Ishikawa (cell line): ENCODE results near the gene MYOZ3.

Source experiments
- CEBPB ChIP-seq: IDR thresholded peaks from 2 replicates; pipeline ENCODE4 v1.6.1; 2012
- EP300 ChIP-seq: IDR thresholded peaks from 2 replicates; pipeline ENCODE4 v1.6.1; 2012; ENCODE audit warnings: borderline replicate concordance
- RAD21 ChIP-seq: IDR thresholded peaks from 2 replicates; pipeline ENCODE4 v1.6.1; 2012; ENCODE audit warnings: low read depth
- REST ChIP-seq: IDR thresholded peaks from 2 replicates; pipeline ENCODE4 v1.6.1; 2012; ENCODE audit warnings: low read depth, mild to moderate bottlenecking
- YY1 ChIP-seq: IDR thresholded peaks from 2 replicates; pipeline ENCODE4 v1.6.1; 2012; ENCODE audit warnings: low read depth
- ZBTB7A ChIP-seq: IDR thresholded peaks from 2 replicates; pipeline ENCODE4 v1.6.1; 2012; ENCODE audit warnings: low read depth

- TF ChIP-seq REST (no peak), EP300 (no peak; the same call in 1 of the 2 replicates), YY1 (no peak), CEBPB (no peak), ZBTB7A (no peak), RAD21 (no peak)
These were observed 30.4 kb upstream of the MYOZ3 start for GRCh38 chr5:150630461-150631325.
